Activated T-helper 2 cell treated with anti-CD3 and anti-CD28 coated beads, Interferon-gamma antibody, Interleukin-2, Interleukin-4, amounts not matched to agents 10 μg/mL and 5 μg/mL and 100 μg/mL, durations not matched to agents 14 hours and 24 hours and 36 hours (primary cell): ENCODE data around the gene SLC10A1. TPM values are rescaled to one million over a fixed set of nuclear protein-coding genes. Genes with fewer than 3 reads are reported as not detected.
"Not testable (repeated sequence)": the region's sequence is repeated elsewhere in the genome, so short reads cannot be mapped to it uniquely, and the experiment has no call there.

Experiments
- DNase-seq: peaks from one replicate; pipeline ENCODE4 v3.0.0; 2021; ENCODE audit warnings: low spot score
- H3K27ac Mint-ChIP-seq: one replicate; pipeline ENCODE4 v1.8.0; 2021; ENCODE audit warnings: mixed read lengths
- H3K27me3 Mint-ChIP-seq: one replicate; pipeline ENCODE4 v1.8.0; 2021; ENCODE audit warnings: low read depth, mixed read lengths
- H3K36me3 Mint-ChIP-seq: one replicate; pipeline ENCODE4 v1.8.0; 2021; ENCODE audit warnings: low read depth, mixed read lengths
- H3K4me1 Mint-ChIP-seq: one replicate; pipeline ENCODE4 v1.8.0; 2021; ENCODE audit warnings: low read depth, mixed read lengths
- H3K4me3 Mint-ChIP-seq: one replicate; pipeline ENCODE4 v1.8.0; 2021; ENCODE audit warnings: low read depth, mild to moderate bottlenecking, moderate library complexity, mixed read lengths
- H3K9me3 Mint-ChIP-seq: one replicate; pipeline ENCODE4 v1.8.0; 2021; ENCODE audit warnings: mixed read lengths
- intact Hi-C: fragments of 100-400 bp; cut with micrococcal nuclease; formaldehyde crosslinking; loops from one replicate; pipeline ENCODE4 v1.15.1; 2023
- total RNA-seq: library from RNA; stranded (reverse); gene quantifications from 2 replicates; pipeline ENCODE4 v1.2.3, GENCODE V29; 2022

Gene SLC10A1
- total RNA-seq, 1 donor from 2014 or later = not detected

DNA sequence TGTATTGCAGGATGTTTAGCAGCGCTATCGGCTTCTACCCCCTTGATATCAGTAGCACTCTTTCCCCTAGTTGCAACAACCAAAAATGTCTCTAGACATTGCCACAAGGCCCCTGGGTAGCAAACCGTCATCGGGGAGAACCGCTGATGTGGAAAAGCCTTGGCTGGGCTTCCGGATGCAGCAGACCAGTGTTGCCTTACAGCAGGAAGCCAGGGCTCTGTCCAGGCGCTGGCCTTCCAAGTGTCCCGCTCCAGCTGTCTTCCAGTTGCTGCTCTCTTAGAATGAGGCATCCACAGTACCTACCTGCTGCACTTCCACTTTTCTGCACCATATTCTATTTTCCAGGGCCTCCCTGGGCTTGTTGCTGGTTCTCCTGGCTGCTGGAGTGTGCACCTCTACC, 22.6 kb upstream of the SLC10A1 start:
- Mint-ChIP-seq H3K9me3 (no peaks in the 10 kb centered on the region), H3K27ac (no peak overlapping the region), H3K36me3 (no peaks in the 10 kb centered on the region), H3K4me3 (no peak overlapping the region), H3K4me1 (peaks cover 4% of the 10 kb centered on the region), H3K27me3 (peaks cover 2% of the 10 kb centered on the region)
- intact Hi-C loops = loop anchor here (1.0 to 2.0 kb wide), 2 partner anchors 208 to 255 kb away; no protein-coding TSS in a partner anchor
- no peak for DNase-seq

DNA sequence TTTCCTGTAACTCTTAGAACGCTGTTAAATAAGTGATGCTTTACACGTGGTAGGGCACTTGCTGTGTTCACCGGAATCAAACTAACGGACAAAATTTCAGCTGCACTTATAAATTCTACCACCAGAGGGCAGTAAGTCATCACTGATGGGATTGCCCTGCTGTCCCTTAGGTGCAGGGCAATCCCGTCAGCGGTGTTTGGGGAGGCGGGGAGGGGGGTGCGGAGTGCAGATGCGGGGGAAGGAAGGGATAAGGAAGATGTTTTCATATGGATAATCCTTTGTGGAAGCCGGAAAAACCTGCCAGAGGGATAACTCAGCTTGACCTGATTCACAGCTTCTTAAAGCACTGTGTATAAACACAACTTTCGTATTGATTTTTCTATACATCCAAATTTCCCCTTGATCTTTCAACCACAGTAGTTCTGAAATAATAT, 21.7 kb upstream of the SLC10A1 start:
- Mint-ChIP-seq H3K27ac (no peak overlapping the region), H3K4me1 (peaks cover 4% of the 10 kb centered on the region), H3K27me3 (peaks cover 6% of the 10 kb centered on the region), H3K9me3 (no peaks in the 10 kb centered on the region), H3K4me3 (no peak overlapping the region), H3K36me3 (no peaks in the 10 kb centered on the region)
- peak; percentile 49 for DNase-seq
- intact Hi-C loops = loop anchor here (1.0 to 2.0 kb wide), 2 partner anchors 209 to 256 kb away; no protein-coding TSS in a partner anchor

DNA sequence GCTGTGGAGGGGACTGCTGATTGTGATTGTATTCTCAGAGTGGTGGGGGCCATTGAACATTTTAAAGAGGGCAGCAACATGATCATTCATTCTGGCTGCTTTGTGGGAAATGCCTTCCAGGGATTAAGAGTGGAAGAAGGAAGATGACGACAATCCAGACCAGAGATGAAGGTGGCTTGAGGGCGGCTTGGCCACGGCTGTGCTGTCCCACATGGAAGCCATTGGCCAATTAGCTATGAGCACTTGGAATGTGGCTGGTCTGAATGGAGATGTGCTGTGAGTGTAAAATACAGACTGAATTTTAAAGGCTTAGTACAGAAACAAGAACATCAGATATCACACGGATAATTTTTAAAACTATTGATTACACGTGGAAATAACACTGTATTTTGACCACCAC, 19.2 kb upstream of the SLC10A1 start:
- no peak overlapping the region for H3K27ac Mint-ChIP-seq
- no peak for DNase-seq
- intact Hi-C loops = no loop called here
- no peaks in the 10 kb centered on the region for H3K36me3 Mint-ChIP-seq
- H3K9me3 Mint-ChIP-seq = no peaks in the 10 kb centered on the region
- peaks cover 4% of the 10 kb centered on the region for H3K4me1 Mint-ChIP-seq
- no peak overlapping the region for H3K4me3 Mint-ChIP-seq
- peaks cover 8% of the 10 kb centered on the region for H3K27me3 Mint-ChIP-seq

DNA sequence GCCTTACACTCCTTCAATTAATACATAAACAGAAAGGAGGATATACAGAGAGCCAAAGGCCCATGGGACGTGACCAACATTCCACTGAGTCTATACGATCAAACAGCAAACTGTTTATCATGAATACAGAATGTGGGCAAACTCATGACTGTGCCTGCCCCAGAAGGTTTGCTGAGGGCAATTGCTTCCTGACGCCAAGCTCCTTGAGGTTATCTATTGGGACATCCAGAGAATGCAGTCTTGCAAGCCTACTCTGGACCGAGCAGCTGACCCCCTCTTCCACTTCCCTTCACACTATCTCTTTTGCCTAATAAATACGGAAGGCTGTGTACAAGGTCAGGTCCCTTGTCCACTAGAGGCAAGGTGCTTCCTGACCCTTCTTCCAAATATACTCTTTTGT, 18.5 kb upstream of the SLC10A1 start:
- no peak overlapping the region for H3K27ac Mint-ChIP-seq
- intact Hi-C loops = no loop called here
- no peaks in the 10 kb centered on the region for H3K9me3 Mint-ChIP-seq
- H3K36me3 Mint-ChIP-seq = no peaks in the 10 kb centered on the region
- no peak overlapping the region for H3K4me3 Mint-ChIP-seq
- H3K27me3 Mint-ChIP-seq = peaks cover 8% of the 10 kb centered on the region
- peaks cover 4% of the 10 kb centered on the region for H3K4me1 Mint-ChIP-seq
- DNase-seq = no peak

DNA sequence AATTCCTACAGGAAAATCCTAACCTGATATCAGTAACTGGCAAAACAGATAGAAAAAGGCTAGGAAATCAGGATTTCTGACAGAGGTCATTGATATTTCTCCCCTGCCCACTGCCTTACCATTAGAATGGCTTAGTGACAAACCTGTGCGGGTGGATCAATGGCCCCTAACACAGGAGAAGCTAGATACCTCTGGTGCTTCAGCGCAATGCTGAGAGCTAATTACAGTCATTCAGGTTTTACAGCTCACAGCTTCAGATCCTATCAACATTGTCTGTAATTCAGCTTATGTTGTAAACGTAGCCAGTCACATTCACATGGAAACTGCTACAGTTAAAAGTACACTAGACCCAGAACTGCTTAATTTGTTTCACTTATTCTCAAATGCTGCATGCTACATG, 17.4 kb upstream of the SLC10A1 start:
- H3K4me1 Mint-ChIP-seq = peaks cover 4% of the 10 kb centered on the region
- no peak overlapping the region for H3K4me3 Mint-ChIP-seq
- H3K9me3 Mint-ChIP-seq = no peaks in the 10 kb centered on the region
- intact Hi-C loops = no loop called here
- H3K27me3 Mint-ChIP-seq = peaks cover 8% of the 10 kb centered on the region
- H3K36me3 Mint-ChIP-seq = no peaks in the 10 kb centered on the region
- DNase-seq = no peak
- H3K27ac Mint-ChIP-seq = no peak overlapping the region

DNA sequence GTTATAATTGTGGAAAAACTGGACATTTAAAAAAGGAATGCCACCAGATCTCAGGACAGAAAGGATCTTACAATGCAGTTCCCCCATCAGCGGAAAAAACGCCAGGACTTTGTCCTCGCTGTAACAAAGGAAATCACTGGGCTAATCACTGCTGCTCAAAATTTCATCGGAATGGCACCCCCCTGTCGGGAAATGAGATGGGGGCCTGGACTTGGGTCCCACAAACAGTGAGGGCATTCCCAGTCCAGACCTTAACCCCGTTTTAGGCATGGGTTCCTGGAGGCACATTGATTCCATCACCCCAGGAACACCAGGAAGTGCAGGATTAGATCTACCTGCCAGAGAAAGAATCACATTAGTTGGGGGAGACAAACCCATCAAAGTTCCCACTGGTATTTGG, 16.3 kb upstream of the SLC10A1 start:
- H3K4me3 Mint-ChIP-seq, intact Hi-C loops, DNase-seq, H3K27ac Mint-ChIP-seq, H3K9me3 Mint-ChIP-seq, H3K27me3 Mint-ChIP-seq, H3K4me1 Mint-ChIP-seq, H3K36me3 Mint-ChIP-seq: not testable (repeated sequence)

DNA sequence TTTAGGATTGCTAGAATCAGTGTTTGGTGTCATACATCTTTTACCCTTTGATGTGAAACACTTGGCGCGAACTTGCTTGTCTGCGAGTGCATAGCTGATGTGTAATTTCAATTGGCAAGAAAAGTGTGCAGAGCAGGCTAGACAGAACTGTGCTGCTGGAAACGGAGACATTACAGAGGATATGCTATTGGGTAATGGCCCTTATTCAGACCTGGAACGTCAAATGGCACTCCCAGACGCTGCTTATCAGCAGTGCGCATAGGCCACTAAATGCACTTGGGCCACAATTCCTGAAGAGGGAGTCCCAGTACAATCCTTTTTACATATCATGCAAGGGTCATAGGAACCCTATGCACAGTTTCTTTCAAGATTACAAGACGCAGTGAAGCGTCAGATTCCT, 15.7 kb upstream of the SLC10A1 start:
- DNase-seq = no peak
- Mint-ChIP-seq H3K27me3 (peaks cover 7% of the 10 kb centered on the region), H3K9me3 (no peaks in the 10 kb centered on the region), H3K4me3 (no peak overlapping the region), H3K4me1 (no peaks in the 10 kb centered on the region), H3K36me3 (no peaks in the 10 kb centered on the region), H3K27ac (no peak overlapping the region)
- intact Hi-C loops = no loop called here

DNA sequence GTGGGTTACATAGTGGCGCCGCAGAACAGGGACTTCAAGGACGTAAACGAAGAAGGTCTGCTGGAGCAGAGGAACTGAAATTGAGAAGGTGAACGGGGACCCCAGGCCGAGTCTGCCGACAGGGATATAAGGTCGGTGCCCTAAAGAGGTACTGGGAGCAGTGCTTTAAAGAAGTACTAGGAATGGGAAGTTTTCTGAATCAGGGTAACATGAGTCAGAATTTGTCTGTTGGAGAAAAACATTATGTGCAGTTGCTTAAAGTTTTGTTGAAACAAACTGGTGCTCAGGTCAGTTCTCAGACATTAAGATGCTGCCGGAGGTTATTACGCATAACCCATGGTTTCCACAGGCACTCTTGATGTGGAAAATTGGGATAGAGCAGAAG, 14.8 kb upstream of the SLC10A1 start:
- intact Hi-C loops = no loop called here
- Mint-ChIP-seq H3K27ac (no peak overlapping the region), H3K9me3 (no peaks in the 10 kb centered on the region), H3K4me1 (no peaks in the 10 kb centered on the region), H3K27me3 (peaks cover 7% of the 10 kb centered on the region), H3K4me3 (no peak overlapping the region), H3K36me3 (no peaks in the 10 kb centered on the region)
- no peak for DNase-seq

DNA sequence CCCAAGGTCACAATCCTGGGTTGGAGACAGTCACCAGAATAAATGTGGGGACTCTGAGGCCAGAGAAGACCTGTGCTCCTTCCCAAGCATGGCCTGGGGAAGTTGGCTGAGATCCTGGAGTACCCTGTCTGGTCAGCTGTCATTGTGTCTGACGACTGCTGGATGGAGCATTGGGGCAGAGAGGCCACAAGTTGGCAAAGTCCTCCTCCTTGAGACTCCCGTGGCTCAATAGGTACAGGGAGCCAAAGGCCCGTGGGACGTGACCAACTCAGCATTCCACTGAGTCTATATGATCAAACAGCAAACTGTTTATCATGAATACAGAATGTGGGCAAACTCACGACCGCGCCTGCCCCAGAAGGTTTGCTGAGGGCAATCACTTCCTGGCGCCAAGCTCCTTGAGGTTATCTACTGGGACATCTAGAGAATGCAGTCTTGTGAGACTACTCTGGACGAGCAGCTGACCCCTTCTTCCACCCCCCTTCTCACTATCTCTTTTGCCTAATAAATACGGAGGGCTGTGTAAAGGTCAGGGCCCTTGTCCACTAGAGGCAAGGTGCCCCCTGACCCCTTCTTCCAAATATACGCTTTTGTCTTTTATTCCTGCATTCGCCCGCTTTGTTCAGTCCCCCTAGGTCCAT, 14.3 kb upstream of the SLC10A1 start:
- Mint-ChIP-seq H3K27me3 (peaks cover 7% of the 10 kb centered on the region), H3K36me3 (no peaks in the 10 kb centered on the region), H3K27ac (no peak overlapping the region), H3K9me3 (no peaks in the 10 kb centered on the region), H3K4me1 (no peaks in the 10 kb centered on the region), H3K4me3 (no peak overlapping the region)
- DNase-seq = no peak
- intact Hi-C loops = no loop called here

DNA sequence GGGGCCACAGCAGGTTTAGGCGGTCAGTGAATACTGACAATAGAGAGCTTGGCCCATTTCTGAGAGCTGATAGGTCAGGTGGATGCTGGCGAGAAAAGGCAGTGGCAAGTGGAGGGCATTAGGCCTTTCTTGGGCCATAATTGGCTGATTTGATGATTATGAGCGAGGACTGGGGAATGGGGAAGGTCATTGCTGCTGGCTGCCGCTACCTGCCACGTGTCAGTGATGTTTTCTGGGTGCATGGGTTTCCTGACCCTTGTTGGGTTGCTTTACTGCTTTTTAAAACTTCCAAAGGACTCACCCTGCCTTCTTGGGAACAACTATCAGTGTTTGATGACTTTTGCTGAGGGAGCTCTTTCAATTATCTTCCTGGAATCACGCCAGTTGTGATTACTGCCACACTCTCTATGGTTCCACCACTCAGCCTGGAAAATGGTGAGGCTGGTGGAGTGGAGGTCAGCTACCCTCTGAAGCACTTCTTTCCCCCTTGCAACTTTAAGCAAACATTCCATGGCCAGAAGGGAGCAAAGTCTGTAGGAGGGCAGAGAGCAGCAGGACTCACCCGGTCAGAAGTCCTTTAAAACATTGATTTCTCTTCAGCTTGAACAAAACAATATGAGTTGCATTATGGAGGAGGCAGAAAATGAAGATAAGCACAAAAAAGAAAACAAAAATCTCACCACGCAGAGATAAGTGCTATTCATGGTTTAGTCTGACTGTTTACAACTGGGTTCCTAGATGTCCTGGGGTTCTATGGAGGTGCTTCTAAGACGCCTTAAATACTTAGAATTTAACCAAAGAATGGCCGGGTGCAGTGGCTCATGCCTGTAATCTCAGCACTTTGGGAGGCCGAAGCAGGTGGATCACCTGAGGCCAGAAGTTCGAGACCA, 12.1 kb upstream of the SLC10A1 start:
- no peak for DNase-seq
- intact Hi-C loops = no loop called here
- H3K9me3 Mint-ChIP-seq = no peaks in the 10 kb centered on the region
- no peak overlapping the region for H3K4me3 Mint-ChIP-seq
- peaks cover 17% of the 10 kb centered on the region for H3K27me3 Mint-ChIP-seq
- no peaks in the 10 kb centered on the region for H3K36me3 Mint-ChIP-seq
- no peak overlapping the region for H3K27ac Mint-ChIP-seq
- H3K4me1 Mint-ChIP-seq = no peaks in the 10 kb centered on the region

DNA sequence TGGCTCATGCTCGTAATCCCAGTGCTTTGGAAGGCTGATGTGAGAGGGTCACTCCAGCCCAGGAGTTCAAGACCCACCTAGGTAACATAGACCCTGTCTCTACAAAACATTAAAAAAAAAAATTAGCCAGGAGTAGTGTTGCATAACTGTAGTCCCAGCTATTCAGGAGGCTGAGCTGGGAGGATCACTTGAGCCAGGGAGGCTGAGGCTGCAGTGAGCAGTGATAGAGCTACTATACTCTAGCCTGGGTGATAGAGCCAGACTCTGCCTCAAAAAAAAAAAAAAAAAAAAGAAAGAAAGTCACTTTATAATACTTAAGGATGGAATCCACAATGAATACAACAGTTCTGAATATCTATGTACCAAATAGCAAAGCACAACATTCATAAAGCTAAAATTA, 10.2 kb upstream of the SLC10A1 start:
- Mint-ChIP-seq H3K27ac (no peak overlapping the region), H3K4me1 (no peaks in the 10 kb centered on the region), H3K4me3 (no peak overlapping the region), H3K9me3 (no peaks in the 10 kb centered on the region), H3K27me3 (peaks cover 17% of the 10 kb centered on the region), H3K36me3 (no peaks in the 10 kb centered on the region)
- no peak for DNase-seq
- intact Hi-C loops = no loop called here

DNA sequence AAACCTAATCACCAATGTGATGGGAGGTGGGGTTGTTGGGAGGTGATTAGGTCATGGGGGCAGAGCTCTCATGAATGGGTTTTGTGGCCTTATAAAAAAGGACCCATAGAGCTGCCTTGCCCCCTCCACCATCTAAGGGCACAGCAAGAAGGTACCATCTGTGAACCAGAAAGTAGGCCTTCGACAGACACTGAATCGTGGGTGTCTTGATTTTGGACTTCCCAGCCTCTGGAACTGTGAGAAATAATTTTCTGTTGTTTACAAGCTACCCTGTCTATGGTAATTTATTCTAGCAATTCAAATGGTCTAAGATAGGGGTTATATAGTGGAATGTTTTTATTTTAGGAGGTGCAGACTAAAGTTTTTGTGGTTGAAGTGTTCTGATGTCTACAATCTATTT, 7.9 kb upstream of the SLC10A1 start:
- peaks cover 22% of the 10 kb centered on the region for H3K27me3 Mint-ChIP-seq
- H3K27ac Mint-ChIP-seq = no peak overlapping the region
- no peaks in the 10 kb centered on the region for H3K4me1 Mint-ChIP-seq
- DNase-seq = no peak
- no peak overlapping the region for H3K4me3 Mint-ChIP-seq
- no peaks in the 10 kb centered on the region for H3K9me3 Mint-ChIP-seq
- intact Hi-C loops = no loop called here
- H3K36me3 Mint-ChIP-seq = no peaks in the 10 kb centered on the region

DNA sequence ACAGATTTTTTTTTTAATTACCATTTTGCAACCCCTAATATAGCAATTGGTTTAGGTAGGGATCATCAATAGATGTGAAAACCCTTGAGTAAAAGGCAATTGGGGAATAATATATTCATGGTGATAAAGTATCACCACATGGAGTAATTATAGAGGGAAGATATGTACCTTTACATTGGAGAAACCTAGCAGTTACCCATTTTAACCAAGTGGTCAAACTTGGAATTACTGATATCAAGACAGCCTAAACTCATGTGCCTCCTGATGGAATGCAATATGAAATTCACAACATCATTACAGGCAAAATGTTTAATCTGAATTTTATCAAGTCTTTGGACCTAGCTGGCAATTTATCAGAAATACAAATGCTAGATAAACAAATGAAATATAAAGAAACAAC, 6.7 kb upstream of the SLC10A1 start:
- H3K27me3 Mint-ChIP-seq = peaks cover 22% of the 10 kb centered on the region
- no peaks in the 10 kb centered on the region for H3K36me3 Mint-ChIP-seq

More for the DNA sequence above, 6.7 kb upstream of the SLC10A1 start:
- no peak for DNase-seq
- Mint-ChIP-seq H3K9me3 (no peaks in the 10 kb centered on the region), H3K4me1 (no peaks in the 10 kb centered on the region), H3K27ac (no peak overlapping the region), H3K4me3 (no peak overlapping the region)
- intact Hi-C loops = no loop called here
